HEK293T (cell line): ENCODE results near the gene PRSS23.

ENCODE experiments used
- FOXM1 ChIP-seq: fragments of 450-650 bp; IDR thresholded peaks from 2 replicates; pipeline ENCODE4 v1.6.1; 2017; ENCODE audit warnings: mild to moderate bottlenecking, borderline replicate concordance
- SP1 ChIP-seq: fragments of 450-650 bp; IDR thresholded peaks from 2 replicates; pipeline ENCODE4 v1.6.1; 2017

GRCh38 chr11:86753459-86753858 lies 46.9 kb upstream of the PRSS23 start:
- TF ChIP-seq SP1 (no peak), FOXM1 (no peak)
